Fibroblast of villous mesenchyme (primary cell): ENCODE measurements around the gene ACP2. TPM values are rescaled to one million over a fixed set of nuclear protein-coding genes. Genes with fewer than 3 reads are reported as not detected.

Experiments used
- DNase-seq: peaks from one replicate; pipeline ENCODE4 v3.0.0-alpha.2; 2010; ENCODE audit warnings: low read depth
- H3K4me3 ChIP-seq: 2 replicates; pipeline ENCODE4 v1.5.1; 2011; ENCODE audit warnings: low read depth, mild to moderate bottlenecking, low read length
- total RNA-seq: library from RNA; depleted of rRNA; stranded (reverse); fragments of >200 nt; gene quantifications from 2 replicates; pipeline ENCODE4 v1.2.3, GENCODE V29; 2012
- TF ChIP-seq, protein P1 (sequence below): IDR thresholded peaks from 2 replicates; pipeline ENCODE4 v1.5.1; 2012; ENCODE audit warnings: low read depth, mild to moderate bottlenecking, low read length; ENCODE audit not compliant: insufficient read depth

The ACP2 gene
- total RNA-seq, 1 donor = 35.4 TPM

DNA sequence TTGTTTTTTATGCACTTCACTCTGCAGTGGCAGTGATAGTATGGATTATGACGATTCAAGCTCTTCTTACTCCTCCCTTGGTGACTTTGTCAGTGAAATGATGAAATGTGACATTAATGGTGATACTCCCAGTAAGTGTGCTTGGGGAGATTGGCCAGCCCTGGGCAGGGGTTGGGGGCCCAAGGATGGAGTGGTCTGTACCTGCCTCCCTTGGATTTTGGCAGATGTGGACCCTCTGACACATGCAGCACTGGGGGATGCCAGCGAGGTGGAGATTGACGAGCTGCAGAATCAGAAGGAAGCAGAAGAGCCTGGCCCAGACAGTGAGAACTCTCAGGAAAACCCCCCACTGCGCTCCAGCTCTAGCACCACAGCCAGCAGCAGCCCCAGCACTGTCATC lies 35.5 kb upstream of the ACP2 start:
- TF ChIP-seq, protein P1, sequence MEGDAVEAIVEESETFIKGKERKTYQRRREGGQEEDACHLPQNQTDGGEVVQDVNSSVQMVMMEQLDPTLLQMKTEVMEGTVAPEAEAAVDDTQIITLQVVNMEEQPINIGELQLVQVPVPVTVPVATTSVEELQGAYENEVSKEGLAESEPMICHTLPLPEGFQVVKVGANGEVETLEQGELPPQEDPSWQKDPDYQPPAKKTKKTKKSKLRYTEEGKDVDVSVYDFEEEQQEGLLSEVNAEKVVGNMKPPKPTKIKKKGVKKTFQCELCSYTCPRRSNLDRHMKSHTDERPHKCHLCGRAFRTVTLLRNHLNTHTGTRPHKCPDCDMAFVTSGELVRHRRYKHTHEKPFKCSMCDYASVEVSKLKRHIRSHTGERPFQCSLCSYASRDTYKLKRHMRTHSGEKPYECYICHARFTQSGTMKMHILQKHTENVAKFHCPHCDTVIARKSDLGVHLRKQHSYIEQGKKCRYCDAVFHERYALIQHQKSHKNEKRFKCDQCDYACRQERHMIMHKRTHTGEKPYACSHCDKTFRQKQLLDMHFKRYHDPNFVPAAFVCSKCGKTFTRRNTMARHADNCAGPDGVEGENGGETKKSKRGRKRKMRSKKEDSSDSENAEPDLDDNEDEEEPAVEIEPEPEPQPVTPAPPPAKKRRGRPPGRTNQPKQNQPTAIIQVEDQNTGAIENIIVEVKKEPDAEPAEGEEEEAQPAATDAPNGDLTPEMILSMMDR = no peak
- no peak for DNase-seq
- H3K4me3 ChIP-seq = no peak overlapping the region

DNA sequence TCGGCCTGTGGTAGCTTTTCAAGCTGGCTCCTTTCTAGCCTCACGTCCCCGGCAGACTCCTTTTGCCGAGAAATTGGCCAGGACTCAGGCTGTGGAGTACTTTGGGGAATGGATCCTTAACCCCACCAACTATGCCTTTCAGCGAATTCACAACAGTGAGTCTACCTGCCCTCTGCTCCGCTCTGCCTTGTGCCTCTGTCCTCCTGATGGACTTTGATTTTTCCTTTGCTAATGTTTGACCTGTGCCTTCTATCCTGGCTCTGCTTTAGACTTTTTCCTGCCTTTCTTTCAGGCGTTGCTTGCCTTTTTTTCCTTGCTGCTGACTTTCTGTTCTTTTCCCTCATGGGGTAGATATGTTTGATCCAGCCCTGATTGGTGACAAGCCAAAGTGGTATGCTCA lies 33.8 kb upstream of the ACP2 start:
- no peak for DNase-seq
- TF ChIP-seq, protein P1 = no peak
- H3K4me3 ChIP-seq = no peak overlapping the region

DNA sequence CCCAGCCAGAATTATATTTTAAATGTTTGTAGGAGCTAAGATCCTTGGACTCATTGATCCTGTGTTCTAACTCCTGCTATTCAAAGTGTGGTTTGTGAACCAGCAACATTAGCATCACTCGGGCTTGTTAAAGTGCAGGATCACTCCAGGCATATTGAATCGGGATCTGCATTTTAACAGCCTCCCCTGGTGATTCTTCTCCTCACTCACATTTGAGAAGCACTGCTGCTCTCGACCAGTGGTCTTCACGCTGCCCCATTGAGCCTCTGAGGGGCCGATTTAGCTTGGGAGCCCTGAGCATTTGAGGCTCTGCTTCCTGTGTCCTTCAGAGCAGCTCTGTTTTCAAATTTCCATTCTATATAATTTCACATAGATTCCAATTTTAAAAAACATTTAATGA lies 32.2 kb upstream of the ACP2 start:
- no peak for DNase-seq
- H3K4me3 ChIP-seq = no peak overlapping the region
- TF ChIP-seq, protein P1 = no peak

DNA sequence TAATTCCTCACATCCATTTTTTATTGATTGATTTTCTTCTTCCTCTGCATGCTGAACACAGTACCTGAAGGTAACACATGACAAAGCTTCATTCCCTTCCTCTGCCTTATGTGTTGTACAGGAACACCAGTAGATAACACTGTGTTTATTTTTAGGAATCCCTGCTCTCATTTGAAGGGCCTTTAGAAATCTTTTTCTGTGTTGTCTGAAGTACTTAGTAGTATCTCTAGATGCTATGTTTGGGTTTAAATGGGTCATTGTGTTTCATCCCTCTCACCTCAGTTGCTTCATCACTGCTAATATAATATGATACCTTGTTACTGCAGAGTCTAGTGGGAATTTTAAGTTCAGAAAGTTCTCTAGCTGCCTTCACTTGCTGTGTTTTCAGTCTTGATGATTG lies 31.5 kb upstream of the ACP2 start:
- no peak for DNase-seq
- TF ChIP-seq, protein P1 = no peak
- no peak overlapping the region for H3K4me3 ChIP-seq

DNA sequence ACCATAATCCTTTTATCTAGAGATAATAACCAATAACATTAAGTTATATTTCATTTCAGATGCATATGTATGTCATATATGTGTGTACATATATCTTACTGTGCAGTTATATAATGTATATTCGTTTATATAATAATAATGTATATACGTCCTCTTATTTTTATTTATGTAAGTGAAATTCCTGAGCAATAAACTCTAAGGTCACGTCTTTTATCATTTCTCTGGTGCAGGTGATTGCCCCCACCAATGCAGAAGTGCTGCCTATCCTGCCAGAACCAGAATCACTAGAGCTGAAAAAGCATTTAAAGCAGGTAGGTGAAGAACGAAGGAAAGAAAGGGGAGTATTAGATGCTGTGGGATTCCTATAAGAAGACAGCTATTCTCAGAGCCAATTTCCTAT lies 30.2 kb upstream of the ACP2 start:
- no peak for DNase-seq
- TF ChIP-seq, protein P1 = no peak
- no peak overlapping the region for H3K4me3 ChIP-seq

DNA sequence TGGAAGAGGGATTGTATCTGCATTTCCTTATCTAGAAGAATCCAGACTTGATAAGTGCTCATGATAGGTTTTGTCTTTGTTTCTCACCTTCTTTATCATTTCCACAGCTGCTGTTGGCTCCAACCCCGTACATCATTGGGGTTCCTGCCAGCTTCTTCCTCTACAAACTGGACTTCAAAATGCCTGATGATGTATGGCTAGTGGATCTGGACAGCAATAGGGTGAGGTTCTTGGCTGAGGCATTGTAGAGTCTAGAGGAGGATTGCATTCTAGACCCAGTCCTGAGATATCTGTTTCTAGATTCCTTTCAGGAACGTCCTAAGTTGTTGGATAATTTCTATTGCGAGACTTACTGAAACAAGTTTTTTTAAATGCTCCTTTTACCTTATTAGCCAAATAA lies 29.4 kb upstream of the ACP2 start:
- peak; percentile 13 for DNase-seq
- H3K4me3 ChIP-seq = no peak overlapping the region
- TF ChIP-seq, protein P1 = no peak

DNA sequence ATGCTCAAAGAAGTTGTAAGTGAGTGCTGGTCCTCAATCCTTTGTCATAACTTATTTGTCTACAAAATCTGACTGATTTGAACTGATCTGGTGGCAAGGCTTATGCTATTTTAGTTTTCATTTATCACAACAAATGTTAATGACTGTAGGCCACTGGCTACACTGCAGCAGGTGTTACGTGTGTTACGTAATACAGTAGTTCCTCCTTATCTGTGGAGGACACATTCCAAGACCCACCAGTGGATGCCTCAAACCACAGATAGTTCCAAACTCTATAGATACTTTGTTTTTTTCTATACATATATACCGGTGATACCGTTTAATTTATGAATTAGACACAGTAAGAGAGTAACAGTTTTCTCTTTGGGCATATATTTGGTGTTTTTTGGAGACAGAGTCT lies 28.3 kb upstream of the ACP2 start:
- TF ChIP-seq, protein P1 = no peak
- no peak overlapping the region for H3K4me3 ChIP-seq
- peak; percentile 12 for DNase-seq
